Naive B cell (primary cell): Measurements from ENCODE around the gene GTPBP2. TPM values are rescaled to one million over a fixed set of nuclear protein-coding genes. Genes with fewer than 3 reads are reported as not detected.
"Not testable (repeated sequence)": the region's sequence is repeated elsewhere in the genome, so short reads cannot be mapped to it uniquely, and the experiment has no call there.

Experiments
- ATAC-seq, 2 donors: fragments of 150-1000 bp; cut with Tn5 transposase; 2 replicates each; pipeline ENCODE4 v1.10.0; 2021; ENCODE audit warnings: low read depth in 2 of 2, mild to moderate bottlenecking in 2 of 2, moderate library complexity in 2 of 2
- DNase-seq: peaks from one replicate; pipeline ENCODE4 v3.0.0; 2022
- H3K27ac Mint-ChIP-seq, 6 donors: one replicate each; pipeline ENCODE4 v1.8.0; 2020 to 2022; ENCODE audit warnings: mild to moderate bottlenecking in 6 of 6, mixed read lengths in 6 of 6, moderate library complexity in 5 of 6, inconsistent platforms in 2 of 6
- H3K27me3 Mint-ChIP-seq, 3 donors: one replicate each; pipeline ENCODE4 v1.8.0; 2021 to 2022; ENCODE audit warnings: mixed read lengths in 3 of 3, mild to moderate bottlenecking in 1 of 3
- H3K36me3 Mint-ChIP-seq, 2 donors: one replicate each; pipeline ENCODE4 v1.8.0; 2020 to 2022; ENCODE audit warnings: mixed read lengths in 2 of 2, inconsistent platforms in 1 of 2, mild to moderate bottlenecking in 1 of 2
- H3K4me1 Mint-ChIP-seq, 3 donors: one replicate each; pipeline ENCODE4 v1.8.0; 2020 to 2022; ENCODE audit warnings: mixed read lengths in 3 of 3, inconsistent platforms in 1 of 3, mild to moderate bottlenecking in 1 of 3, moderate library complexity in 1 of 3
- H3K4me3 Mint-ChIP-seq, 8 donors: one replicate each; pipeline ENCODE4 v1.8.0; 2020 to 2022; ENCODE audit warnings: mild to moderate bottlenecking in 8 of 8, mixed read lengths in 8 of 8, moderate library complexity in 8 of 8, inconsistent platforms in 2 of 8
- H3K9me3 Mint-ChIP-seq, 7 donors: one replicate each; pipeline ENCODE4 v1.8.0; 2020 to 2022; ENCODE audit warnings: mixed read lengths in 7 of 7, mild to moderate bottlenecking in 5 of 7, inconsistent platforms in 2 of 7, moderate library complexity in 1 of 7
- polyA plus RNA-seq, 6 donors: library from polyadenylated mRNA; unstranded; fragments of 300-500 nt; fragmentation: Illumina TruSeq; gene quantifications; one replicate each; pipeline ENCODE4 v1.2.3, GENCODE V29; 2021; ENCODE audit warnings: low read depth in 6 of 6

The GTPBP2 gene
- polyA plus RNA-seq, 6 donors from 2014 or later: 2.5 to 17.3 (median 3.8) TPM

DNA sequence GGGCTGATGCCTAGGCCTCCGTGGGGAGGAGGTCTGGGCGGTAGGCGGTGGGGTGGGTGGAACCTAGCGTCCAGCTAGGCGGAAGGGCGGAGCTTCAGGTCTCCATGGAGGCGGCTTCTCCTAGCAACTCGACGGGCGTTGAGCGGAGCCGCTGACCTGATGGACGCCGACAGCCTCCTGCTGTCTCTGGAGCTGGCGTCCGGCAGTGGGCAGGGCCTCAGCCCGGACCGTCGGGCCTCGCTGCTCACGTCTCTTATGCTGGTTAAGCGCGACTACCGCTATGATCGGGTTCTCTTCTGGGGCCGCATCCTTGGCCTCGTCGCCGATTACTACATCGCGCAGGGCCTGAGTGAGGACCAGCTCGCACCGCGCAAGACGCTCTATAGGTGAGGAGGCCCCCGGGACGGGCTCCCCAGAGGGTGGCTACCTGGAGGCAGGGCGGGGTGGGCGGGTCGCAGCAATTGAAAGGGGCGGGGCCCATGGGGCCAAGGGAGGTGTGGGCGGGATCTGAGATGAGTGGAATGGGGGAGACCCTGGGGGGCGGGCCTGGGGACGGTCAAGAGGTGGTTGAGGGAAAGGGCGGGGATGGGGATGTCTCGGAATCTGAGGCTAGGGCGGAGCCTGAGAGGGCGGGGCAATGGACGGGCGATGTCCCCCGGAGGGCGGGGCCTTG is 16.0 kb upstream of the GTPBP2 start, which contains the start of gene RSPH9:
RSPH9 (plus strand) TSS at position 97 of the 673 bp plus-strand sequence; CDS start at position 160, 63 bp downstream.
- Mint-ChIP-seq H3K9me3 (no peaks in the 10 kb centered on the region), H3K4me3 (peak within 1 kb of the TSS; percentile 86 to 94 (median 92)), H3K36me3 (peaks cover 0 to 4% of the 10 kb centered on the region in 2 donors), H3K4me1 (peaks cover 23 to 34% (median 31%) of the 10 kb centered on the region in 3 donors), H3K27me3 (peaks cover 0 to 6% (median 0%) of the 10 kb centered on the region in 3 donors), H3K27ac (peak within 1 kb of the TSS in 5 of 6 donors; percentile 8 to 94 (median 85))
- DNase-seq (peak; percentile 59), ATAC-seq (peak; percentile 87 to 89)

DNA sequence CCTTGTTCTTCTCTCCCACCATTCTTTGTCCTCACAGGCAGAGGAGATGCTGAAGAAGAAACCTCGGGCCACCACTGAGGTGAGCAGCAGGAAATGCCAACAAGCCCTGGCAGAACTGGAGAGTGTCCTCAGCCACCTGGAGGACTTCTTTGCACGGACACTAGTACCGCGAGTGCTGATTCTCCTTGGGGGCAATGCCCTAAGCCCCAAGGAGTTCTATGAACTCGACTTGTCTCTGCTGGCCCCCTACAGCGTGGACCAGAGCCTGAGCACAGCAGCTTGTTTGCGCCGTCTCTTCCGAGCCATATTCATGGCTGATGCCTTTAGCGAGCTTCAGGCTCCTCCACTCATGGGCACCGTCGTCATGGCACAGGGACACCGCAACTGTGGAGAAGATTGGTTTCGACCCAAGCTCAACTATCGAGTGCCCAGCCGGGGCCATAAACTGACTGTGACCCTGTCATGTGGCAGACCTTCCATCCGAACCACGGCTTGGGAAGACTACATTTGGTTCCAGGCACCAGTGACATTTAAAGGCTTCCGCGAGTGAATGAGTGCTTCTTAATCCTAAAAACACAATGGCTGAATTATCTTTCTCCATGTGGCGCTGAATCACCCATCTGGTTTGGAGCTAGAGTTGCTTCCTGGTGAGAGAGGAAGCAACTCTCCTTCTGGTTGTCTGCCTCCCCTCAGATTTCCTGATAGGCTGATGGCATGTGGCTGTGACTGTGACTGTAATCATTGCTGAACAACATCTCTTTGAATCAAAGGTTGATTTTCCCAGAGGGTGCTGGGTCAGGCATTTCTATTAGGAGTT is 11.1 kb upstream of the GTPBP2 start:
- H3K4me1 Mint-ChIP-seq: peaks cover 39 to 73% (median 52%) of the 10 kb centered on the region in 3 donors
- H3K9me3 Mint-ChIP-seq: no peaks in the 10 kb centered on the region
- H3K4me3 Mint-ChIP-seq: peak overlapping the region in 3 of 8 donors; percentile 52 to 67 (median 65)
- no peak for DNase-seq
- H3K27ac Mint-ChIP-seq: no peak overlapping the region
- no peaks in the 10 kb centered on the region for H3K27me3 Mint-ChIP-seq
- H3K36me3 Mint-ChIP-seq: peaks cover 4 to 16% of the 10 kb centered on the region in 2 donors
- ATAC-seq: no peak

DNA sequence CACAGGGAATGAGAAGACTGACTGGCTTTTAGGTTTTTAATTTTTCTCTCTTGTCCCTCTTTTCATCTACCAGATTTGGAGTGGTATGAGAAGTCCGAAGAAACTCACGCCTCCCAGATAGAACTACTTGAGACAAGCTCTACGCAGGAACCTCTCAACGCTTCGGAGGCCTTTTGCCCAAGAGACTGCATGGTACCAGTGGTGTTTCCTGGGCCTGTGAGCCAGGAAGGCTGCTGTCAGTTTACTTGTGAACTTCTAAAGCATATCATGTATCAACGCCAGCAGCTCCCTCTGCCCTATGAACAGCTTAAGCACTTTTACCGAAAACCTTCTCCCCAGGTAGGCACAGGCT is 7.2 kb upstream of the GTPBP2 start:
- peaks cover 33 to 62% (median 46%) of the 10 kb centered on the region in 3 donors for H3K4me1 Mint-ChIP-seq
- peak in 1 of 2 donors; percentile 12 for ATAC-seq

DNA sequence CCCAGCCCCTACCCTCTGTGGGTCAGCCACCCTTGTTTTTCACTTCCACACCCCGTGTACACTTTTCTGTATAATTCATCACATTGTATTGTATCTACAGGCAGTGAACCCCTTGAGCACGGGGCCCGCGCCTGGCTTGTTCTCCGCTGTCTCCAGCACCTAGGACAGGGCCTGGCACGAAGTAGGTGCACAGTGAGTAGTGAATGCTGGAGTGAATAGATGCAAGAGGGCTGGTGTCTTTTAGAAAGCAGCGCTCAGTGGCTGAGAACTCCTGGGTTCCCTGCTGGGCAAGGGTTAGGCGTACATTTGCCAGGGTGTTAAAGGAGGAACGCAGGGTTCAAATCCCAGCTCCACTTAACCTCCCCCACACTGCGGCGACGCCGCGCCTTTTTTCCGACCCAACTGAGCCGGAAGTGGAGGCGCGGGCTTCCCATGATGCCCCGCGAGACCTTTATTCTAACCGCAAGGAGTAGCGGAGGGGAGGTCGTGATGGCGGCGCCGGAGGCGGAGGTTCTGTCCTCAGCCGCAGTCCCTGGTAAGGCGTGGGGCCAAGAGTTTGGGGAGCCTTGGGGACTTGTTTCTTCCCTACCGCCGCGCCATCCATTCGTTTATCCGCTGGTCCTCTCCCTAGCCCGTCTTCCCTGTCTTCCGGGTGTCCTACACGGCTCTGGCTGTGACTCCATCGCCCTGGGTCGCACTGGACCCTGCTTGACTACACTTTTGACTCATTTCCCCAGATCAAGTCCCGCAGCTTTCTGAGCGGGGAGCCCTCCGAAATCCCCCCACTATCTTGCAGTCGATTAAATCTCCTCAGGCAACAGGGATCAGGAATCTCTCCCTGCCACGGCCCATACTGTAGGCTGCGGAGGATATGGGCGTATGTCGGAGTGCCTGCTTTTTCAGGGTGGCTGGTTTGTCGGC is 6.6 kb upstream of the GTPBP2 start, which contains the start of gene MAD2L1BP:
MAD2L1BP (plus strand) TSS at position 454 of the 921 bp plus-strand sequence; CDS start at position 490, 36 bp downstream.
- peaks cover 4 to 16% of the 10 kb centered on the region in 2 donors for H3K36me3 Mint-ChIP-seq
- peak within 1 kb of the TSS; percentile 94 to 97 (median 96) for H3K27ac Mint-ChIP-seq
- H3K9me3 Mint-ChIP-seq: no peaks in the 10 kb centered on the region
- peak within 1 kb of the TSS; percentile 91 to 99 (median 98) for H3K4me3 Mint-ChIP-seq
- DNase-seq: peak; percentile 81
- H3K27me3 Mint-ChIP-seq: no peaks in the 10 kb centered on the region
- peaks cover 36 to 64% (median 43%) of the 10 kb centered on the region in 3 donors for H3K4me1 Mint-ChIP-seq
- peak; percentile 92 to 93 for ATAC-seq

More for the DNA sequence above, 7.2 kb upstream of the GTPBP2 start:
- Mint-ChIP-seq H3K4me3 (peak overlapping the region; percentile 91 to 99 (median 98)), H3K27me3 (no peaks in the 10 kb centered on the region), H3K9me3 (no peaks in the 10 kb centered on the region), H3K27ac (peak overlapping the region; percentile 94 to 97 (median 96)), H3K36me3 (peaks cover 4 to 16% of the 10 kb centered on the region in 2 donors)
- DNase-seq: no peak

DNA sequence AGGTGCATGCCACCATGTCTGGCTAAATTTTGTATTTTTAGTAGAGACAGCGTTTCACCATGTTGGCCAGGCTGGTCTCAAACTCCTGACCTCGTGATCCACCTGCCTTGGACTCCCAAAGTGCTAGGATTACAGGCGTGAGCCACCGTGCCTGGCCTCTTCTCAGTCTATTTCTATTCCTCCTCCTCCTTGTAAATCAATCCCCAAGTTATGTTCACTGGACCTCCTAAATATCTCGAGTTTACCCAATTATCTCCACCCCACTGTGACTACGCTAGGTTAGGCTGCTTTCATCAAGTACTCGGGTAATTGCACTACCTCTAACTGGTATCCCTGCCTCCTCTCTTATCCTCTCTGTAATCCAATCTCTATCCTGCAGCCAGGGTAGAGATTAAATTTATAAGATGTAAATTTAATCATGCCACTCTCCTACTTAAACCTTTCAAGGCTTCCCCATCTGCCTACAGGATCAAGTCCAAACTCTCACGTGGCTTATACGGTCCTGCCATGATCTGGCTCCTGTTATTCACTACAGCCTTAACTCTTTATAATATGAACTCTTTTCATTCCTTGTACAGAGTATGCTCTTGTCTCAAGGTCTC is 5.7 kb upstream of the GTPBP2 start:
- H3K9me3 Mint-ChIP-seq: no peaks in the 10 kb centered on the region
- peak overlapping the region in 4 of 6 donors; percentile 94 to 96 (median 96) for H3K27ac Mint-ChIP-seq
- peaks cover 40 to 65% (median 41%) of the 10 kb centered on the region in 3 donors for H3K4me1 Mint-ChIP-seq
- H3K36me3 Mint-ChIP-seq: peaks cover 4 to 9% of the 10 kb centered on the region in 2 donors
- peak overlapping the region; percentile 91 to 99 (median 98) for H3K4me3 Mint-ChIP-seq
- DNase-seq (no peak), ATAC-seq (no peak)
- no peaks in the 10 kb centered on the region for H3K27me3 Mint-ChIP-seq

DNA sequence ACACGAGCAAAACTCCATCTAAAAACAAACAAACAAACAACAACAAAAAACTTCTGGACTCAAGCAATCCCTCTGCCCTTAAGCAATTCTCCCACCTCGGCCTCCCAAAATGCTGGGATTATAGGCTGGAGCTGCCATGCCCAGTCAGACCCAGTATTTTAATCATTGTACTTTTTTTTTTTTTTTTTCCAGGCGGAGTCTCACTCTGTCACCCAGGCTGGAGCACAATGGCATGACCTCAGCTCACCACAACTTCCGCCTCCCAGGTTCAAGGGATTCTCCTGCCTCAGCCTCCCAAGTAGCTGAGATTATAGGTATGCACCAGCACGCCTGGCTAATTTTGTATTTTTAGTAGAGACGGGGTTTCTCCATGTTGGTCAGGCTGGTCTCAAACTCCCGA is 3.9 kb upstream of the GTPBP2 start:
- DNase-seq, ATAC-seq, H3K36me3 Mint-ChIP-seq, H3K27me3 Mint-ChIP-seq, H3K4me3 Mint-ChIP-seq, H3K27ac Mint-ChIP-seq, H3K9me3 Mint-ChIP-seq: not testable (repeated sequence)
- H3K4me1 Mint-ChIP-seq: peaks cover 38 to 62% (median 45%) of the 10 kb centered on the region in 3 donors

DNA sequence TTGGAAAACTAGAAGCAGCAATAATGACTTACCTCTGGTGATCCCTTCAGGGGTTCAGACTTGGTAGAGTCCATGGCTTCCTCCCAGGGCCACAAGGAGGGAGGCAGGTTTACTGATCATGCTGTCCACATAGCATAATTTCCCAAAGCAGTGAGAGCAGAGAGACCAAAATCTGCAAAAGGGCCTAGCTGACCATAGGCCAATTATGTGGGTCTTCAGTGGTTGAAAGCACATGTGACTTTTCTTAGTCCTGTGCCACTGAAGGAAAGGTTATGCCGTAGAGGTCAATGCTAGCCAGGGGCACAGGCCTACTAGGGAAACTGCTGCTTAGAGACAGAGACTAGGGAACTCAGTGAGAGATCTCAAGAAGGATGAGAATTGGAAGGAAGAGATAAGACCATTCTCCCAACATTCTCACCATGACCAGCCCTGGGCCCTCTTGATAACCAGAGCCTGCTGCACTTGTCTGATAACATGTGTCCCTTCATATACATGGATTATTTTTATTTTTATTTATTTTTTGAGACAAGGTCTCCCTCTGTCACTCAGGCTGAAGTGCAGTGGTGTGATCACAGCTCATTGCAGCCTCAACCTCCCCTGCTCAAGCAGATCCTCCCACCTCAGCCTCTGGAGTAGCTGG is 2.0 kb upstream of the GTPBP2 start:
- H3K4me3 Mint-ChIP-seq: peak overlapping the region in 7 of 8 donors; percentile 28 to 99 (median 55)
- no peaks in the 10 kb centered on the region for H3K27me3 Mint-ChIP-seq
- DNase-seq (no peak), ATAC-seq (no peak)
- H3K36me3 Mint-ChIP-seq: peaks cover 0 to 6% of the 10 kb centered on the region in 2 donors
- no peaks in the 10 kb centered on the region for H3K9me3 Mint-ChIP-seq
- peak overlapping the region in 3 of 6 donors; percentile 72 to 95 (median 90) for H3K27ac Mint-ChIP-seq
- peaks cover 51 to 62% (median 55%) of the 10 kb centered on the region in 3 donors for H3K4me1 Mint-ChIP-seq

DNA sequence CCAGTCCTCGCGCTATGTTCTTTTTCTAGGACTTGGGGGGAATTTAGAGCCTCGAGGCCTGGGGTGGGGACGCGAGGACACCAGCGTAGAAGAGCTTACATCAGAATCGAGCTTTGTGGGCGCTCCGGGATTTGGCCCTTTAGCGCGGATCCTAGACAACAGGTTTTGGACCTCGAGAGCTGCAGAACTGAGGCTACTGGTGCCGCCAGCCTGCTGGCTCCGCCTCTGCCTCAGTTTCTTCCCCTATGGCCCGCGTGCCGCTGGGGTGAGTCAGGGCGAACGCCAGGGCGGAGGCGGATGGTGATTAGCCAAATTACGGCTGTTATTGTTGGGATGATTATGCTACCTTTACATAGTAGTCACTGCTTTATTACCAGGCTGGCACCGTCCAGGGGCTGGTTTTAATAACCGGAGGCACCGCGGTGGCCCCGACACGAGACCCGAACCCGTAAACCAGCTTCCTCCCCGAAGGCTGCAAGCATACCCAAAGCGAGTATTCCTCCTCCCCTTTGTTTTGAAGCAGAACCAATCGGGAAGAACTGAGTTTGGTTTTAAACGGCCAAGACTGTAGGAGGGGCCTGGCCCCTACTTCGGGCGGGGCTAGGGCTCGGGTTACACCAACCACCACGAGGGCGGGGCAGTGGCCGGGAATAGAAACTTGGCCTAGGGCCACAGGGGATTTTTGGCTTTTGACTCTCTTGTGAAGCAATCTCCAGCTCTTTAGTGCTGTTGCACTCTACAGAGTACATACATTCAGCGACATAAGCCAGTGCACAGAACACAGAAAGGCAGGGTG is 639 bp upstream of the GTPBP2 start:
- H3K4me3 Mint-ChIP-seq: peak overlapping the region; percentile 96 to 100 (median 98)
- DNase-seq: peak; percentile 91
- H3K9me3 Mint-ChIP-seq: no peaks in the 10 kb centered on the region
- peak; percentile 71 for ATAC-seq
- no peaks in the 10 kb centered on the region for H3K27me3 Mint-ChIP-seq
- H3K4me1 Mint-ChIP-seq: peaks cover 42 to 55% (median 49%) of the 10 kb centered on the region in 3 donors
- H3K36me3 Mint-ChIP-seq: peaks cover 5 to 13% of the 10 kb centered on the region in 2 donors
- H3K27ac Mint-ChIP-seq: peak overlapping the region; percentile 95 to 98 (median 97)

DNA sequence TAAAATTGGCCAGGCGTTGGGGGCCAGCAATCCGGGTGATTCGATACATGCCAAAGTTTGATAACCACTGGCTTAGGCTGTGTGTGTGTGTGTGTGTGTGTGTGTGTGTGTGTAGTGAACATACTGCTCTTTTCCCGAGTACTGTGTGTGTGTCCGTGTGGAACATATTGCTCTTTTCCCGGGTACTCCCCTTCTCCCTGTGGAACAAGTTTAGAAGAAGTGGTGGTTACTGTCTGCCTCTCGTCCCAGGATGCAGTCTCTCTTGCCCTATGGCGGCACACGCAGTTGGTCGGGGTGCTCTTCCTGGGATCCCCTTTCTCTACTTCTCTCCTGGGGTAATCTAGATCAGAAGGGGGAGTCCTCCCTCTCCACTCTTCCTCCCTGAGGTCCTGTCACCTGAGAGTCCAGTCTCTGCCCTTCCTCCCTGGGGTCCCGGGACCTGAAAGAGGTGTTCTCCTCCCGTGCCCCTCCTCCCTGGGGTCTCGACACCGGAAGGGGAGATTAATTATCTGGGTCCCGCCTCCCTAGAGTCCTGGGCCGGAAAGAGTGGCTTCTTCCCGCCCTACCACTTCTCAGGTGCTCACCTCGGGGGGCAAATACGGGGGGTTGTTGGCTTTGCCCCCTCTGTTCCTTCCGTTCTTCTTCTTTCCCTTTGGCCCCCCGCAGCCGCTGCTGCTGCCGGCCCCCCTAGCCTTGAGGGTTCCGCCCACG is 516 bp downstream of the GTPBP2 start:
- H3K4me1 Mint-ChIP-seq: peaks cover 35 to 49% (median 49%) of the 10 kb centered on the region in 3 donors

DNA sequence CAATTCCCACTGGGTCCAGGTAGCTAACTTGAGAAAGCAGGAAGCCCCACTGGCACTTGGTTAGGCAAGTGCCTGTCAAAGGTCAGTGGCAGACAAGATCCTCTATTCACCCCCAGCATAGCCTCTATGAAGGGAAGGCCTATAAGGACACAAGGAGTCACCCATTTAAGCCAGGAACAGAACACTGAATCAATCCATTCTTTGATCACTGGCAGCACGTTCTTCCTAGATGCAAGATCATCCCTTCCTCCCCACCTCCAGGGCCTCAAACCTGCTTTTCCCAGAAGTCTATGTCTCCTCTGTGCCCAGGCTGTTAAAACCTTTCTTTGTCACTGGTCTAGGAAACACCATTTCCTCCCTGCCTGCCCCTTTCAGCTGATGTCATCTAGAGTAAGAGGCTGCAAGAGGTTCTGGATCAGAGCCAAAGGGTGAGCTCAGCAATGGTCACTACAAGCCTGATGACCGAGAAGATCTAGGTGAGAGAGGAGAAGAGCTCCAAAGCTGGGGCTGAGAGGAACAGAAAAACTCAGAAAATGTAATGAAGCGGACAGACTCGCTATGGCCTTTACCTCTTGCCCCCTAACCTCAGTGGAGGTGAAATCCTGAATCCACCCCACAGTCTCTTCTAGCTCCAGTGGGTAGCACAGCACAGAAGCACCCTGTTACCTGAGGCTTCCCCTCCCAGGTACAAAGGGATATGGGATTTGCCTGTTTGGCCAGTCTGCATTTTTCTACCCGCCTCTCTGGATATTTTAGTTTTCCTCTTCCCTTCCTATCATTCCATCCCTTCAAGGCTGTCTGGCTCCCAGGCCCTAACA is 1.8 kb downstream of the GTPBP2 start:
- Mint-ChIP-seq H3K4me3 (peak overlapping the region in 7 of 8 donors; percentile 26 to 98 (median 71)), H3K36me3 (peaks cover 5 to 16% of the 10 kb centered on the region in 2 donors), H3K27me3 (no peaks in the 10 kb centered on the region), H3K9me3 (no peaks in the 10 kb centered on the region), H3K27ac (peak overlapping the region in 4 of 6 donors; percentile 40 to 95 (median 84)), H3K4me1 (peaks cover 37 to 50% (median 49%) of the 10 kb centered on the region in 3 donors)
- no peak for DNase-seq
- ATAC-seq: no peak

More for the DNA sequence above, 516 bp downstream of the GTPBP2 start:
- peak overlapping the region; percentile 96 to 100 (median 98) for H3K4me3 Mint-ChIP-seq
- peak; percentile 7 to 15 for ATAC-seq
- peaks cover 5 to 13% of the 10 kb centered on the region in 2 donors for H3K36me3 Mint-ChIP-seq
- peak overlapping the region; percentile 95 to 99 (median 96) for H3K27ac Mint-ChIP-seq
- H3K27me3 Mint-ChIP-seq: no peaks in the 10 kb centered on the region
- no peaks in the 10 kb centered on the region for H3K9me3 Mint-ChIP-seq
- DNase-seq: peak; percentile 49
